Vagina (tissue), 2 donors: ENCODE measurements around the gene PKN2. TPM values are rescaled to one million over a fixed set of nuclear protein-coding genes. Genes with fewer than 3 reads are reported as not detected.

Source experiments
- DNase-seq, 2 donors: peaks; one replicate each; pipeline ENCODE4 v3.0.0-alpha.2; 2017; ENCODE audit errors: extremely low spot score in 2 of 2
- H3K27ac ChIP-seq: fragments of 200-600 bp; sonication (generic); one replicate; pipeline ENCODE4 v1.5.1; 2019
- H3K27me3 ChIP-seq: fragments of 200-600 bp; sonication (generic); one replicate; pipeline ENCODE4 v1.5.1; 2019
- H3K36me3 ChIP-seq, 2 donors: fragments of 200-600 bp; sonication (generic); one replicate each; pipeline ENCODE4 v1.5.1; 2017 to 2019
- H3K4me1 ChIP-seq: fragments of 200-600 bp; sonication (generic); one replicate; pipeline ENCODE4 v1.5.1; 2019
- H3K4me3 ChIP-seq, 2 donors: fragments of 200-600 bp; sonication (generic); 1 replicate in 1 of 2; 2 replicates in 1 of 2; pipeline ENCODE4 v1.5.1; 2016 to 2019
- H3K9me3 ChIP-seq: fragments of 200-600 bp; sonication (generic); one replicate; pipeline ENCODE4 v1.5.1; 2019
- CTCF ChIP-seq, 3 experiments: fragments of 450-650 bp in 2 of 3; fragments of 200-600 bp in 1 of 3; sonication (generic) in 1 of 3; IDR thresholded peaks; one replicate each; pipeline ENCODE4 v1.5.1; 2017 to 2019; ENCODE audit warnings: antibody characterized with exemption in 3 of 3, mild to moderate bottlenecking in 2 of 3, moderate library complexity in 2 of 3
- POLR2A ChIP-seq, 2 donors: fragments of 450-650 bp; IDR thresholded peaks; one replicate each; pipeline ENCODE4 v1.6.1; 2017; ENCODE audit warnings: antibody characterized with exemption in 2 of 2, mild to moderate bottlenecking in 2 of 2, moderate library complexity in 2 of 2
- POLR2AphosphoS5 ChIP-seq, 2 donors: sonication (generic); formaldehyde crosslinking; IDR thresholded peaks; one replicate each; pipeline ENCODE4 v1.9.0; 2017; ENCODE audit warnings: antibody characterized with exemption in 2 of 2, mild to moderate bottlenecking in 2 of 2, low read depth in 1 of 2; ENCODE audit not compliant: insufficient read depth in 1 of 2
- intact Hi-C: fragments of 100-400 bp; cut with DNase I; formaldehyde crosslinking; loops from one replicate; pipeline ENCODE4 v1.15.1; 2023
- total RNA-seq: library from RNA; depleted of rRNA; stranded (reverse); fragments of >200 nt; gene quantifications from one replicate; pipeline ENCODE4 v1.2.3, GENCODE V29; 2016

The PKN2 gene
- total RNA-seq, 1 donor from 2014 or later = 38.3 TPM

- Histone ChIP-seq H3K4me3 (no peak overlapping the region), H3K4me1 (no peaks in the 10 kb centered on the region), H3K9me3 (no peaks in the 10 kb centered on the region), H3K36me3 (peaks cover 0 to 33% of the 10 kb centered on the region in 2 donors), H3K27ac (no peak overlapping the region), H3K27me3 (no peaks in the 10 kb centered on the region)
- no peak for DNase-seq
- intact Hi-C loops = no loop called here
- no peak for TF ChIP-seq POLR2AphosphoS5 (IDR thresholded peaks at IDR 0.05; ENCODE audit: insufficient read depth in 1 of 2, low read depth in 1 of 2)
- no peak for TF ChIP-seq CTCF (IDR thresholded peaks at IDR 0.05)
- TF ChIP-seq POLR2A (IDR thresholded peaks at IDR 0.05) = no peak
These were observed 115.4 kb downstream of the PKN2 start for GRCh38 chr1:88799491-88799890.

GRCh38 chr1:88800382-88801051 is 116.4 kb downstream of the PKN2 start:
- TF ChIP-seq CTCF (IDR thresholded peaks at IDR 0.05) (peak in 1 of 3 experiments; percentile 33), POLR2AphosphoS5 (IDR thresholded peaks at IDR 0.05; ENCODE audit: insufficient read depth in 1 of 2, low read depth in 1 of 2) (no peak)

GRCh38 chr1:88801575-88802208 is 117.6 kb downstream of the PKN2 start:
- DNase-seq = no peak
- intact Hi-C loops = no loop called here

More at GRCh38 chr1:88800382-88801051, 116.4 kb downstream of the PKN2 start:
- H3K27me3 ChIP-seq = no peaks in the 10 kb centered on the region
- no peak overlapping the region for H3K4me3 ChIP-seq
- H3K27ac ChIP-seq = no peak overlapping the region
- no peaks in the 10 kb centered on the region for H3K9me3 ChIP-seq
- H3K36me3 ChIP-seq = peaks cover 0 to 34% of the 10 kb centered on the region in 2 donors
- no peaks in the 10 kb centered on the region for H3K4me1 ChIP-seq
- DNase-seq = no peak
- intact Hi-C loops = no loop called here

DNA sequence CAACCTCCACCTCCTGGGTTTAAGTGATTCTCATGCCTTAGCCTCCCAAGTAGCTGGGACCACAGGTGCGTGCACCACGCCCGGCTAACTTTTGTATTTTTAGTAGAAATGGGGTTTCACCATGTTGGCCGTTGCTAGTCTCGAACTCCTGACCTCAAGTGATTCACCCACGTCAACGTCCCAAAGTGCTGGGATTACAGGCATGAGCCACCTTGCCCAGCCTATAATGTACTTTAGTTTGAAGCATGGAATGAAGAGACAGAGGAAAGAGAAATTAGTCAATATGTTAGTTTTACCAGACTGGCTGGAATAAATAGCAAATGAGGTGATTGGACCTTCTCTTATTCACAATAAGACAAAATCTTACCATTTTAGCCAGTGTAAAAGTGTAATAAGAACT is 118.3 kb downstream of the PKN2 start:
- no peak overlapping the region for H3K27ac ChIP-seq
- no peaks in the 10 kb centered on the region for H3K9me3 ChIP-seq

More at GRCh38 chr1:88801575-88802208, 117.6 kb downstream of the PKN2 start:
- H3K4me1 ChIP-seq = no peaks in the 10 kb centered on the region
- H3K36me3 ChIP-seq = peaks cover 0 to 35% of the 10 kb centered on the region in 2 donors
- TF ChIP-seq POLR2AphosphoS5 (IDR thresholded peaks at IDR 0.05; ENCODE audit: insufficient read depth in 1 of 2, low read depth in 1 of 2) = no peak
- TF ChIP-seq POLR2A (IDR thresholded peaks at IDR 0.05) = no peak
- TF ChIP-seq CTCF (IDR thresholded peaks at IDR 0.05) = no peak
- H3K4me3 ChIP-seq = no peak overlapping the region
- H3K27ac ChIP-seq = no peak overlapping the region
- no peaks in the 10 kb centered on the region for H3K9me3 ChIP-seq
- no peaks in the 10 kb centered on the region for H3K27me3 ChIP-seq

More for the DNA sequence above, 118.3 kb downstream of the PKN2 start:
- DNase-seq = no peak
- intact Hi-C loops = no loop called here
- H3K4me3 ChIP-seq = no peak overlapping the region
- no peaks in the 10 kb centered on the region for H3K4me1 ChIP-seq
- H3K27me3 ChIP-seq = no peaks in the 10 kb centered on the region
- H3K36me3 ChIP-seq = peaks cover 0 to 33% of the 10 kb centered on the region in 2 donors
- TF ChIP-seq POLR2AphosphoS5 (IDR thresholded peaks at IDR 0.05; ENCODE audit: insufficient read depth in 1 of 2, low read depth in 1 of 2) = no peak
- TF ChIP-seq CTCF (IDR thresholded peaks at IDR 0.05) = no peak
- no peak for TF ChIP-seq POLR2A (IDR thresholded peaks at IDR 0.05)
